NCI-H1930 (cell line): ENCODE measurements around the gene TCP10L.
"Not testable (repeated sequence)": the region's sequence is repeated elsewhere in the genome, so short reads cannot be mapped to it uniquely, and the experiment has no call there.

ENCODE experiments used
- DNase-seq, 2 experiments: peaks; one replicate each; lab custom pipeline; 2025; lab: John Stamatoyannopoulos, UW

Gene TCP10L, protein sequence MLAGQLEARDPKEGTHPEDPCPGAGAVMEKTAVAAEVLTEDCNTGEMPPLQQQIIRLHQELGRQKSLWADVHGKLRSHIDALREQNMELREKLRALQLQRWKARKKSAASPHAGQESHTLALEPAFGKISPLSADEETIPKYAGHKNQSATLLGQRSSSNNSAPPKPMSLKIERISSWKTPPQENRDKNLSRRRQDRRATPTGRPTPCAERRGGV

DNA sequence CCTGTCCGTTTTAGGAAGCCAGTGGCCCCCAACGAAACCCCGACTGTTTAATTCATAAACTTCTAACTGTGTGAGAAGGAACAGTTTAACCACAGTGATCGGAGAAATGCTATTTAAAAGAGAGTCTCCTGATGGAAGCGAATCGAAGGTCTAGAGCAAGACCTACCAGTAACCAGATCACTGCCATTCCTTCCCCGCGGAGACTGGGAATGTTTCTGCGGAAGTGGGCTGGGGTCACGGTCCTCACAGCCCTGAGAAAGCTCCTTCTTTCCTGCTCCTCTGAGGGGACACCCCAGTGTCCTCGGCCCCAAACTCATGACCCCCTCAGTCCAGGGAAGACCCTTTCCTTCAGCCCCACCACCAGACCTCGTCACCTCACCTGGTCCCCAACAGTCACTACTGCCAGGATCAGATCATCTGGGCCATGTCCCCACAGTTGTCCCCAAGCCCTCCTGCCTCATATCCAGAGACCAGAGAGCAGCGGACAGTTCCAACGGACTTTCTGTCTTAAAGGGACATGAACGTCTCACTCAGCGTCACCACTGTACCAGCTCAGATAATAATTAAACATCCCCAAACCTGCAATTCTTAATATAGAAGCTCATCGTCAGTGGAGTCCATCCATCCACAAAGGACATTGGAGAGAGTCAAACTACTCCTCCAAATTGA, at the start of gene TCP10L:
Gene TCP10L, minus strand, starts transcription at position 482 of the 669 bp plus-strand sequence. CDS start 1,219 bp downstream, outside the sequence.
- no peak for DNase-seq

DNA sequence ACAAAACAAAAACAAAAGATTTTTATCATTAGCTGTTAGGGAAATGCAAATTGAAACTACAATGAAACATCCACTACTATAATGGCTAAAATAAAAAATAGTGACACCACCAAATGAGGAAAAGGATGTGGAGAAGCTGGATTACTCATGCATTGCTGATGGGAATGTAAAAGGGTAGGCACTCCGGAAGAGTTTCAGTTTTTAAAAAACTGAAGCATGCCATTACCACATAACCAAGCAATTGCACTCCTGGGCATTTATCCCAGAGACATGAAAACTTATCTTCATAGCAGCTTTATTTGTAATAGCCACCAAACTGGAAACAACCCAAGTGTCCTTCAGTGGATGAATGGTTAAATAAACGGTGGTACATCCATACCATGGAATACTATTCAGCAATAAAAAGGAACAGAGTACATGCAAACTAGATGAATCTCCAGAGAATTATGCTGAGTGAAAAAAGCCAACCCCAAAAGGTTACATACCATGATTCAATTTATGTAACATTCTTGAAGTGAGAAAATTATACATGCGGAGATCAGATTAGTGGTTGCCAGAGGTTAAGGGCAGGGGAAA, 41.4 kb upstream of the TCP10L start:
- DNase-seq = no peak

DNA sequence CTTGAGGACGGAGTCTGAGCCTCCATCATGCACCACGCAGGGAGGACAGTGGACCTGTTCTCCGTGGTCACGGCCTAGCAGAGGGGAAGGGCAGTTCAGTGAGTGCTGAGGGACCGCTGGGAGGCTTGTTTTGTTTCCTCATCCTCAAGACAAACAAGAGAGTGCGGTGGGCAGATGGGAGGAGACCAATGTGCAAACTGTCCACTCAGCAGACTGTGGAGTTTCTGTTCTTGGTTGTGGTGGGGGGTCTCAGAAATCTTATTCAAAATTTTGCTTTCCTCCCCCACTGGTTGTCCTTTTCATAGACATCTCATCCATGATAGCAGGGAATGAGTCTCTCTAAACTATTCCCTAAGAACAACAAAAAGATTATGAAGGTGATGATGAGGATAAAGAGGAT, 32.9 kb upstream of the TCP10L start:
- not testable (repeated sequence) for DNase-seq

DNA sequence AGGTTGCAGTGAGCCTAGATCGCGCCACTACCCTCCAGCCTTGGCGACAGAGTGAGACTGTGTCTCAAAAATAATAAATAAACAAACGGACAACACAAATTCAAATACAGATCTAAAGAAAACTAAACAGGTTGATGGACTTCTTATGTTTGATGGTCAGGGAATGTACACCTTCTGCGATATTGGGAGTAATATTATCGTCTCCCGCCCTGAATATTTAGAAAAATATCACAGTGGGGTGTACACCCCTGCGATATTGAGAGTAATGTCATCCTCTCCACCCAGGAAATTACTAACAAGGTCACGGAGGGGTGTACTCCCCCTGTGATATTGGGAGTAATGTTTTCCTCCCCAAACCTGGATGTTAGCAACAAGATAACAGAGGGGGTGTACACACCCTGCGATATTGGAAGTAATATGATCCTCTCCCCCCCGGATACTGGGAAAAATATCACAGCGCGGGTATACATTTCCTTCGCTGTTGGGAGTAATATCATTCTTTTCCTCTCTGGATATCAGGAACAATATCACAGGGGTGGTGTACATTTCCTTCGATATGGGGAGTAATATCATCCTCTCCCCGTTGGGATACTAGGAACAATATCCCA, 28.2 kb upstream of the TCP10L start:
- DNase-seq = no peak

DNA sequence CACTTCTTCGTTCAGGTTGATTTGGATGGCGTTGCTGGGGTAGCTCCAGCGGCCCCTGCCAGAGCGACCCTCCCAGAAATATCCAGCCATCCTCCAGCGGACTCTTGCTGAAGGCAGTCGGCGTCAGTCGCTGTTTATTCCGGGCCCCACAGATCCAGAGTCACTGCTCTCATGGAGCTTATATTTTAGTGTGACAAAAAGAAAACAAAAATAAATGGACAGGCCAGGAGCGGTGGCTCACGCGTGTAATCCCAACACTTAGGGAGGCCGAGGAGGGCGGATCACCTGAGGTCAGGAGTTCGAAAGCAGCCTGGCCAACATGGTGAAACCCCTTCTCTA, 27.6 kb upstream of the TCP10L start:
- DNase-seq = no peak

DNA sequence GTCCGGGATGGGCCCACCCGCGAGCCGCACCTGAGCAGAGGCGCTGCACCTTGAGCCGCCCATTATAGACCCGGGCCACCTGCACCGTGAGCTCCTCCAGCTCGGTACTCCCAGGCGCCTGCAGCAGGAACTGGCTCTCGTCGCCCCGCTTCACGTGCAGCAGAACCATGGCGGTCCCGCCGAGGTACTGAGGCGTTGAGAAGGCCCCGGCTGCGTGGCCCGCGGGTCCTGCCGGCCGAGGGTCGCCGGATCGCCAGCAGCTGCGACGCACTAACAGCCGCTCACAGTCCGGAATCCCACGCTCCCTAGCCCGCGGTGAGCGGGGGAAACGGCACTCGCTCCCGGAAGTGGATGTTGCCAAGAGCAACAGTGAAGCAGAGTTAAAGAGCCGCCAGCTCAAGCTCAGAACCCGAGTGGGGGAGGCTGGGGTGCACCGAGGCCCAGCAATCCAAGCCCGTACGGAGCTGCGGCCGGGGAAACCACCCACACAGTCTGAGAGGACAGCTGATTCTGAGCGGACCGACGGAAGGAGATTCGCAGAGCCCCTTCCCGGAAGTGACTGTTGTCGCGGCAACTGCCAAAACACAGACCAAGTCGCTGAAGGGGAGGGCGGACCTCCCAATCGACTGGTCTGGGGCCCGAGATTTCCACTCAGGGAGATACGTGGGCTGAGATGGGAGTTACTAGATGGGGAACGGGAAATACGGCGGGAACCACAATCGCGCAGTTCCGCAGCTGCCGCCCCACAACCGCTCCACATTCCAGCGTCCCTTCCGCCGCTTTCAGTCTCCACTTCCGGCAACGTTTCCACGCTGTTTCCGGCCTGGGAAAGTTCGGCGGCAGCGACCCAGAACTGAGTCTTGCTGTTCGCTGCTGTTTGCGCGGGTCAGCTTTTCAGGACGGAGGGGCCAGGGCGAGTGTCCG, 27.0 kb upstream of the TCP10L start, which contains the start of gene CFAP298:
Gene CFAP298, minus strand, starts transcription at position 303 of the 924 bp plus-strand sequence. Its CDS starts 134 bp downstream, at position 169.
- DNase-seq = peak; percentile 70 to 73

DNA sequence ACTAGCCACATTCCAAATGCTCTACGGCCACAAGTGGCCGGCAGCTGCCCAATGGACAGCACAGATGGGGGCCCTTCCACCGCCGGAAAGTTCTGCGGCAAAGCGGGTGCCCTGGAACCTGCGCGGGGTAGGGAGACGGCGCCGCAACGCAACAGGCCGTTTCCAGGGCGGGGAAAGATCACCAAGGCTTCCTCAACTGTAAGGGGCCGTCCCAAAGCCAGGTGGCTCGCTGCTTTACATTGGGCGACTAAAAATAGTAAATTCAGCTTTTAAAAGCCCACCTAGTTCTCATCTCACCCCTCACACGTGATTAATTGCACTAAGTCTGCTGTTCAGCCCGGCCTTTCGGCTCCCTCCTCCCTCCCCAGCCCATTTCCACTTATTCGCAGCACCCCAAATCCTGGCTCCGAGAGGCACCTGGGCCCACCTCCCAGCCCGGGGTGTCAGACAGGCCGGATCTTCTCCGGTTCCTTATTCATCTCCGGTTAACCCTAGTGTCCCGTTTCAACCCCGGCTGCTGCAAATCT, 26.2 kb upstream of the TCP10L start:
- no peak for DNase-seq

DNA sequence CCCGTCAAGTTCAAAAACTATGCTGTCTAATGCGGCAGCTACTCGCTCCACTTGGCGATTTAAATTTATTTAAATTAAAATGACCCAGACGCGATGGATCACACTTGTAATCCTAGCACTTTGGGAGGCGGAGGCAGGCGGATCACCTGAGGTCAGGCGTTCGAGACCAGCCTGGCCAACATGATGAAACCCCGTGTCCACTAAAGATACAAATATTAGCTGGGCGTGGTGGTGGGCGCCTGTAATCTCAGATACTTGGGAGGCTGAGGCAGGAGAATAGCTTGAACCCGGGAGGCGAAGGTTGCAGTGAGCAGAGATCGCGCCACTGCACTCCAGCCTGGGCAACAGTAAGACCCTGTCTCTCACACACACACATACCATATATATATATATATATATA, 25.6 kb upstream of the TCP10L start:
- not testable (repeated sequence) for DNase-seq

DNA sequence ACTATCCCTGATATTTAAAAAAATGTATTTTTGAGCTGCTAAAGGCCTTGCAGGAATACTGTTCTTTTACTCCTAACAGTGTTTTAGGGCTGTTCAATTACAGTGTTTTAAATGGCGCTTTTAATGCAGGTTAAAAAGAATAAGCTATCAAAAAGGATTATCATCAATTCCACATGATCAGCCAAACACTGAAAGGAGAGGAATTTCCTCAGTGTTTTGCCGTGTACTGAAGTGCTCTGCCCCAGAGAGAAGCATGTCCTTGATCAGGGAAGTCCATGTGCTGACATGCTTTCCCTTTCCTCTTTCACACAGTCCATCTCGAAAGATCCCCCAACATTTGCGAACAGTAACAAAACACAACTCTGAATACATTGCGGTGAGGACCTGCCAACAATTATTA, 23.5 kb upstream of the TCP10L start:
- DNase-seq = no peak

DNA sequence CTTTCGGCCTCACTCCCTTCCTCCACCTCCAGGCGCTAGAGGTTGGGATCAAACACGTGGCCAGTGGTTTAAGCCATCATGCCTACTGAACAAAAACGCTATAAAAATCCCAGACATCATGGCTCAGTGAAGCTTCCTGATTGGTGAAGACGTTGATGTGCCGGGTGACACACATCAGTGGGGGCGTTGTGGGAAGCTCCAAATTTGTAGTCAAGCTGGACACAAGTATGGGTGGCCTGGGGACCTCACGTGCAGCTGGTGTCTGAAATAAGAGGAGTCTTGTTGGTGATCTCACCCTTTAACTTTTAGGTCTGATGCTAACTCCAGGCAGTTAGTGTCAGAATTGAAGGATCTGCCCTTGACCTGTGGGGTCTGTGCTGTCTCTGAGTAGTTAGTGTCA, 20.1 kb upstream of the TCP10L start:
- DNase-seq = no peak

DNA sequence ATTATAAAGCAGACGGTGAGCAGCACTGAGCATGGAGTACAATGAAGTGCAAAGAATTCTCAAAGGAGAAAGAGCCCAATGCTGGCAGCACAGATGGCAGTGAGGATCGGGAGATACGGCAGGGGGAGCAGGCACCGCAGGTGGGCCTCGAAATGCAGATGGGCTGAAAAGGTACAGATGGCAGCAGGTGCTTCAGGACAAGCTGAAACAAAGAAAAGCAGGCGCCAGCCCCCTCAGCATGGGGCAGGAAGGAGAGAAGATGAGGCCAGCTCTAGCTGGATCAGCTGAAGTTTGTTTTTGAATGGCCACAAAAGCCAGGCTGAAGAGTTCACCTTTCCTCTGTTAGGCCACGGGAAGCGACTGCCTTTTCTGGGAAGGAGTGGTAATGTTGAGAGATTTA, 19.1 kb upstream of the TCP10L start:
- no peak for DNase-seq

DNA sequence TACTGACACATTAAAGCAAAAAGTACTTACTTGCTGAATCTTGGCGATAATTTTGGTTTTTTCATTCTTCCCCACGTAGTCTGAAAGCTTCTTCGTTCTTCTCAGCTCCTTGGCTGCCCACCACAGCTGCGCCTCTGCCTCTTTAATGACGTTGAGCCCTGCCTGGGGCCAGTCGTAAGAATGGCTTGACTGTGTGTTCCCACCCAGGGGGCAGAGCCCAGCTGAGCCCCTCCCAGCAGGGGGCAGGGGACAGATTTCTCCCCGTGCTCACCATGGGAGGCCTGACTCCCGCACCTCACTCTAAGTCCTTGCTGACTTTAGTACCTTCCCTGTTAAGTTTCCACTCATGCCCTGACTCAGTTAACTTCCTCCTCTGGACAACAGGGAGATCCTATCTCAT, 17.8 kb upstream of the TCP10L start:
- DNase-seq = no peak

DNA sequence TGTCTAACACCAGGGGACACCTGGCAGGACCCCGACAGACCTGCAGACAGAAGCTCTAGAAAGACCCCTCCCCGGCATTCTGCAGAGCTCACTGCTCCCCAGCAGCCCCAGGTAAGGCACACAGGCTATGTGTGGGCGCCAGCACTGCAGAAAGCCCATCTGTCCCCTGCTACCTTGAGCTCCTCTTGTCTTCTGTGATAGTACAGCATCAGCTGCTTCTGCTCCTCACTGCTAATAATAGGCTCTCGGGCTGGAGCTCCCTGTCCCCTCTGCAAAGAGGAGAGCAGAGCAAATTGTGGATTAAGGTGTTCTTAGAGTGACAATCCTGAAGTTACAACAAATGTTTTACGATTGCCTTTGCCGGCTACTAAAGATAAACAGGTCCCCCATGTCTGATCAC, 16.8 kb upstream of the TCP10L start:
- DNase-seq = no peak

DNA sequence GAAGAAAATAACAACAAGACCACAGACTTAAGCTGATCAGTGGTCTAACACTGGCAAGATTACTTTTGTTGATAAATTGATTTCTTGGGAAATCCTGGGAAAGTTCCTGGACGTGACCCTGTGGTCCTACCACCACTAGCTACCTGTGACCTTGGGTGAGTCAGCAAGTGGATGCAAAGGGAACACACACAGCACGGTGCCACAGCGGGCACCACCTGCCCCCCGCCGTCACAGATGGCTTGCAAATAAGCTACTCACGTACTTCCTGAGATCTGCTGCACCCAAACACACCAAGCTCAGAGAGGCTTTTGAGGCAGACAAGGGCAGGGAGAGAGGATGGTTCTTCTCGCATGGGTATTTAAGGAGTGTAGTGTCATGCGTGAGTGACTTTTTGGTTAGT, 14.2 kb upstream of the TCP10L start:
- no peak for DNase-seq

DNA sequence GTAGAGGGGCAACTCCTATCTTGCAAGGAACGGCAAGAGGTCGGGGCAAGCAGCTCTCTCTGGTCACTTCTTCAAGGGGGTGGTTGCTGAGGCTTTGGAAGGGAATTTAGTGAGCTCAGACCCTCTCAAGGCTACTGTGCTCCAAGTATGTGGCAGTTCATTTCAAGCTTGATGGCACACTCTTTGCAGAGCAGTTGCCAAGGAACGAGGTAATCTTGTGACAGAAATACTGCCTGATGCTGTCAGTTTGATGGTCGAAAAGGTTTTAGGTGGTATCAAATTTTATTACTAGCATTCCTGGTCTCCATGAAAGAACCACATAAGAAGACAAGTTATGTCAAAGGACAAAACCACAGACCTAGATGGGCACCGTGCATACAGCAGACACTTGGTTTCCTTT, 13.8 kb upstream of the TCP10L start:
- DNase-seq = no peak

DNA sequence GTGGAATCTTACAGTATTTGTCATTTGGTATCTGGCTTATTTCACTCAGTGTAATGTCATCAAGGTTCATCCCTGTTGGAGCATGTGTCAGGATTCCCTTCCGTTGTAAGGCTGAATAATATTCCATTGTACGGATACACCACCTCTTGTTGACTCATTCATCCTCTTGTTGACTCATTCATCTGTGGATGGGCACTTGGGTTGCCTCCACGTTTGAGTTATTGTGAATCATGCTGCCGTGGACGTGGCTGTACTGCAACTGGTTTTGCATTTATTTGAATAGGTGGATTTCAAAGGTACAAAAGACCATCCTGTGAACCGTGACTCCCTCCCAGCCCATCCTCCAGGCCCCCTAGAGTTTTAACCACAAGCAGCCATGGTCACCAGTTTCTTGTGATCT, 11.9 kb upstream of the TCP10L start:
- no peak for DNase-seq

DNA sequence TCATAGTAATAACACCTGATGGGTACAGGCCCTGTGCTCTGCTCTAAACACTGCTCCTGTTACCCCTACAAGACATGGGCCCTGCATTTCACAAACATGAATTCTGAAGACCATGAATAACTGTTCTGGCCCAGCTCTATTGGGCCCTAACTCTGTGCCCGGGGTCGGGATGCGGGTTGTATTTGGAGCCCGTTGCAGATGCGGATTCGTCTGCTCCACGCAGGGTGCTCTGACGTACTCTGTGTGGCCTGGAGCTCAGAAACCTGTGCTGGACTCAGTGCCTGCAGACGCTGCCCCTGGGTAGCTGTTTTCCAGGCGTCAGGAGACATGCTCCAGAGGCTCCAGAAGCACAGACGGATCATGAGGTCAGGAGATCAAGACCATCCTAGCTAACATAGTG, 10.1 kb upstream of the TCP10L start:
- DNase-seq = no peak

DNA sequence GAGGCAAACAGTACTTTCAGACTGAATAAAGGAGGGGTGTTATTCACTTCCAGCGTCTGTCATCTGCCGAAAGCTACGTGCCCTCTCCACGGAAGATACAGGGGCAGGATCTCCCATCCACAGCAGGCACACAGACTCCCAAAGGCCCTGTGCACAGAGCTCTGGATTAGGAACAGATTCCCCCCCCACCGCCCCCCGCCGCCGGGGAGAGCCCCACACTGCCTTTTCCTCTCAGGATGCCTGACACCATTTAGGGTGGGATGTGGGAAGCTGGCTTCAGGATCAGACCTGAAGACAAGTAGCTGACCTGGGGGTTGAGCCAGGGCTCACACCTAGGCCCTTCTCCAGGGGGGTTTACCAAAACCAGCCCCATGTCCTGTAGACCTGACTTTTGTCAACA, 8.4 kb upstream of the TCP10L start:
- DNase-seq = no peak

DNA sequence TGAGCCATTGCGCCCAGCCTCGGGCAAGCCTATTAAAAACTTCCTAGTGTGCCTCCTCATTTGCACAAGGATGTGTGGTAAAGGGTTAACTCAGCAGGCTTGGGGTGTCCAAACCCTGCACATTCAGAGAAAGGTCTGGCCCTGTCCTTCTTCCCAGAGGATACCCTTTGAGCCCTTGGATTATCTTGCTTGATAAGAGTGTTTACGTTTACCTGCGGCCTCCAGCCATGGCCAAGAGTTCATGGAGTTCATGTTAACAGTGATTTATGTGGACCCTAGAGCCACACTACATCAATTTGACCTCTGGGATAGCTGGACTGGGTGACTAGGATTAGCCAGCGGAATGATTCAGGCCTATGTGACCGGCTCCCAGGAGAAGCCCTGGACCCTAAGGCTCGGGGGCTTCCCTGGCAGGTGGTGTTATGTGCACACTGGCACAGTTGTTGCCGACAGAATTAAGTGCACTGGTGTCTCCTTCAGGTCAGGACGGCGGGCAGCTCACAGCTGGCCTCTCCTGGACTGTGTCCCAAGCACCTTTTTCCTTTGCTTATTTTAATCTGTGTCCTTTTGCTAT, 7.7 kb upstream of the TCP10L start:
- no peak for DNase-seq

DNA sequence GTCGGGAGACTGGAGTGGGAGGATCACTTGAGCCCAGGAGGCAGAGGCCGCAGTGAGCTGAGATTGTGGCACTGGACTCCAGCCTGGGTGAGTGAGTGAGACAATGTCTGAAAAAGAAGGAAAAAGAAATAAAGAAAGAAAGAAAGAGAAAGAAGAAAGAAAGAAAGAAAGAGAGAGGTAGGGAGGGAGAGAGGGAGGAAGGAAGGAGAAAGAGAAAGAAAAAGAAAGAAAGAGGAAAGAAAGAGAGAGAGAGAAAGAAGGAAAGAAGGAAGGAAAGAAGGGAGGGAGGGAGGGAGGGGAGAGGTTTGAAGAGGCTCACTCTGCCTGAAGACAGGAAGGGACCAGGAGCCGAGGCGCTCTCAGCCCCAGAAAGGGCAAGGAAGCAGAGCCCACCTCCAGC, 4.8 kb upstream of the TCP10L start:
- DNase-seq = no peak

DNA sequence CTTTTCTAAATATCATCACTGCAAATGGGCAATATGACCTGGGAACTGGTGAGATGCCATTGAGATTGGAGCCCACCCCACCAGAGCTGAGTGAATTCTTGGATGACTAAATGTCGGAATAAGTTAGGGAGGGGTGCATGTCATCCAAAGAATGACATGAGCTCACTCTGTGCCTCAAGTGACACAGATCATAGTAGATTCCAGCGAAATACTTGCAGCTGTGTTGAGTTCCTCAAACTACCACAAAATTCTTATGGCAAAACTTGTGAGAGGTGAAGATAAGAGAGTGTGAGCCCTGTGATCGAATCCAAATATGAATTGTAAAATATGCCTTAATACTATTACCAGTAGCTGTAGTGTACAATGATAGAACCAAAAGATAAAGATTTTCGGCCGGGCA, 2.3 kb upstream of the TCP10L start:
- DNase-seq = no peak

DNA sequence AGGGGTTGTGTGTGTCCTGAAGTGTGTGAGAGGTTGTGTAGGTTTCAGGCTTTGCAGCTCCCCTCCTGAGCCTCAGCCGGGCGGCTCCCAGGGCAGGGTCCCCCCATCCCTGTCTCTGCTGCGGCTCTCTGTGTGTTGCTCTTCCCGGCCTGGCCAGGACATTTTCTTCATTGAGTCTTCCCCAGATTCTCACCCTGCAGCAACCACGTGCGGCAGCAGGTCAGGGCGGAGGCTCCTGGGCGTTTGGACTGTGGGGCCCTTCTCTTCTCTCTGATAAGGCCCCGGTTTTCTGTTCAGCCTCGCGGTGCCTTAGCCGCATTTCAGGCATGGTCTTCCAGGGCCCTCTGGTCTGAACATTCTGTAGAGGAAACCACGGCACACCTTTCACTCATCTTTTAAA, 1.8 kb upstream of the TCP10L start:
- no peak for DNase-seq
